Measurements from ENCODE around the gene PRODH. TPM values are rescaled to one million over a fixed set of nuclear protein-coding genes. Genes with fewer than 3 reads are reported as not detected.

The PRODH gene, protein sequence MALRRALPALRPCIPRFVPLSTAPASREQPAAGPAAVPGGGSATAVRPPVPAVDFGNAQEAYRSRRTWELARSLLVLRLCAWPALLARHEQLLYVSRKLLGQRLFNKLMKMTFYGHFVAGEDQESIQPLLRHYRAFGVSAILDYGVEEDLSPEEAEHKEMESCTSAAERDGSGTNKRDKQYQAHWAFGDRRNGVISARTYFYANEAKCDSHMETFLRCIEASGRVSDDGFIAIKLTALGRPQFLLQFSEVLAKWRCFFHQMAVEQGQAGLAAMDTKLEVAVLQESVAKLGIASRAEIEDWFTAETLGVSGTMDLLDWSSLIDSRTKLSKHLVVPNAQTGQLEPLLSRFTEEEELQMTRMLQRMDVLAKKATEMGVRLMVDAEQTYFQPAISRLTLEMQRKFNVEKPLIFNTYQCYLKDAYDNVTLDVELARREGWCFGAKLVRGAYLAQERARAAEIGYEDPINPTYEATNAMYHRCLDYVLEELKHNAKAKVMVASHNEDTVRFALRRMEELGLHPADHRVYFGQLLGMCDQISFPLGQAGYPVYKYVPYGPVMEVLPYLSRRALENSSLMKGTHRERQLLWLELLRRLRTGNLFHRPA
- total RNA-seq: under 1 TPM in 1 of 2 experiments, not detected in 1; 0.06 TPM

DNA sequence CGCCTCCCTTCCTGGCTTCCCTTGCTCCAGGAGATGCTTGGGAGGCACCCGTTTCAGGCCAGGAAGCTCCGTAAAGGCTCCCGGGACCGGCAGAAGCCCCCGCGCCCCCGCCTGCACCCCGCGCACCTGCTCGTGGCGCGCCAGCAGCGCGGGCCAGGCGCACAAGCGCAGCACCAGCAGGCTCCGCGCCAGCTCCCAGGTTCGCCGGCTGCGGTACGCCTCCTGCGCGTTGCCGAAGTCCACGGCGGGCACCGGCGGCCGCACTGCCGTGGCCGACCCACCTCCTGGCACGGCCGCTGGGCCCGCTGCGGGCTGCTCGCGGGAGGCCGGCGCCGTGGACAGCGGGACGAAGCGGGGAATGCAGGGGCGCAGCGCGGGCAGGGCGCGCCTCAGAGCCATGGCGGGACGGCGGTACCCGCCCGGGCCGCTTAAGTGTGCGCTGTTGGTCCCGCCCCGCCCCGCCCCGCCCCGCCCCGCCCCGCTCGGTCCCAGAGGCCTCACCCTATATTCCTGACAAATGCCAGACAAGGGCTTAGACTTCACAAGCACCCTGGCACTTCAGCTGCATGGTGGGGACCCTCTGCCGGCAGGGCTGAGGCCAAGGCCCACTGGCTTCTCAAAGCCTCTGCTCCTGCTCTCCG is at the start of gene PRODH:
PRODH (minus strand) TSS at position 405 of the 641 bp plus-strand sequence; CDS start at position 399, 6 bp downstream.
- Mint-ChIP-seq H3K4me1 (no peaks in the 10 kb centered on the region), H3K27me3 (no peaks in the 10 kb centered on the region), H3K27ac (no peak within 1 kb of the TSS), H3K36me3 (no peaks in the 10 kb centered on the region), H3K4me3 (no peak within 1 kb of the TSS), H3K9me3 (no peaks in the 10 kb centered on the region)
- peak; percentile 54 for ATAC-seq (ENCODE audit: low read depth)
- POLR2A ChIA-PET: interaction anchor here (0.9 kb wide), 1 partner anchor 23 kb away, joined by 3 read pairs; no protein-coding TSS in a partner anchor
- no peak for DNase-seq

GRCh38 chr22:18985780-18986179 is 49.7 kb upstream of the PRODH start:
- H3K9me3 Mint-ChIP-seq: peaks cover 4% of the 10 kb centered on the region
- H3K27me3 Mint-ChIP-seq: no peaks in the 10 kb centered on the region
- H3K4me3 Mint-ChIP-seq: no peak overlapping the region
- no peaks in the 10 kb centered on the region for H3K36me3 Mint-ChIP-seq
- POLR2A ChIA-PET: no interaction called here
- ATAC-seq (ENCODE audit: low read depth): no peak
- no peak for DNase-seq
- H3K4me1 Mint-ChIP-seq: no peaks in the 10 kb centered on the region
- H3K27ac Mint-ChIP-seq: no peak overlapping the region

- ATAC-seq (ENCODE audit: low read depth): no peak
- POLR2A ChIA-PET: no interaction called here
- Mint-ChIP-seq H3K4me3 (no peak overlapping the region), H3K36me3 (no peaks in the 10 kb centered on the region), H3K27me3 (no peaks in the 10 kb centered on the region), H3K9me3 (peaks cover 6% of the 10 kb centered on the region), H3K27ac (no peak overlapping the region), H3K4me1 (no peaks in the 10 kb centered on the region)
- no peak for DNase-seq
These were observed 48.5 kb upstream of the PRODH start for GRCh38 chr22:18984564-18984963.

- H3K4me3 Mint-ChIP-seq: no peak overlapping the region
- H3K4me1 Mint-ChIP-seq: no peaks in the 10 kb centered on the region
- peaks cover 8% of the 10 kb centered on the region for H3K9me3 Mint-ChIP-seq
- no peak overlapping the region for H3K27ac Mint-ChIP-seq
- POLR2A ChIA-PET: no interaction called here
- H3K36me3 Mint-ChIP-seq: no peaks in the 10 kb centered on the region
- DNase-seq: no peak
- no peaks in the 10 kb centered on the region for H3K27me3 Mint-ChIP-seq
- ATAC-seq (ENCODE audit: low read depth): no peak
These were observed 47.1 kb upstream of the PRODH start for GRCh38 chr22:18983120-18983651.

DNA sequence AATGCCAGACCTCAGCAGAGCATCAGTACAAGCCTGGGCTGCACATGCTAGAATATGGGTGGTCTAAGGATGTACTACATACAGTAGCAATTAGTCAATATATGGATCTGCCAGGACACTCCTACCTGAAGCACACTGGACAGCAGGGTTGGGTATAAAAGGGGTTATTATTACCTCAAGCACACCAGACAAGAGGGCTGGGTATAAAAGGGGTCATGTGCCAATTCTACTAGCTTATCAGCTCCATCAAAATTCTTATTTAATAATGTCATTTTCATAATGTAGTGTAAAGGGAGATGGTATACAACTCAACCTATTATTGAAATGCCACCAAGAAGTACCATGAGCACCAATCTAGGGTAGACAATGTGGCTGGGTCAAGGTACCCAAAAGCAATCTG is 44.7 kb upstream of the PRODH start:
- POLR2A ChIA-PET: no interaction called here
- ATAC-seq (ENCODE audit: low read depth): no peak

GRCh38 chr22:18979957-18980356 is 43.9 kb upstream of the PRODH start:
- no peak overlapping the region for H3K4me3 Mint-ChIP-seq
- H3K4me1 Mint-ChIP-seq: no peaks in the 10 kb centered on the region
- POLR2A ChIA-PET: no interaction called here
- ATAC-seq (ENCODE audit: low read depth): no peak
- H3K36me3 Mint-ChIP-seq: no peaks in the 10 kb centered on the region
- no peak overlapping the region for H3K27ac Mint-ChIP-seq
- DNase-seq: no peak
- H3K9me3 Mint-ChIP-seq: peaks cover 8% of the 10 kb centered on the region
- no peaks in the 10 kb centered on the region for H3K27me3 Mint-ChIP-seq

More for the DNA sequence above, 44.7 kb upstream of the PRODH start:
- peaks cover 8% of the 10 kb centered on the region for H3K9me3 Mint-ChIP-seq
- H3K27ac Mint-ChIP-seq: no peak overlapping the region
- no peaks in the 10 kb centered on the region for H3K27me3 Mint-ChIP-seq
- no peaks in the 10 kb centered on the region for H3K4me1 Mint-ChIP-seq
- no peaks in the 10 kb centered on the region for H3K36me3 Mint-ChIP-seq
- no peak overlapping the region for H3K4me3 Mint-ChIP-seq
- no peak for DNase-seq

DNA sequence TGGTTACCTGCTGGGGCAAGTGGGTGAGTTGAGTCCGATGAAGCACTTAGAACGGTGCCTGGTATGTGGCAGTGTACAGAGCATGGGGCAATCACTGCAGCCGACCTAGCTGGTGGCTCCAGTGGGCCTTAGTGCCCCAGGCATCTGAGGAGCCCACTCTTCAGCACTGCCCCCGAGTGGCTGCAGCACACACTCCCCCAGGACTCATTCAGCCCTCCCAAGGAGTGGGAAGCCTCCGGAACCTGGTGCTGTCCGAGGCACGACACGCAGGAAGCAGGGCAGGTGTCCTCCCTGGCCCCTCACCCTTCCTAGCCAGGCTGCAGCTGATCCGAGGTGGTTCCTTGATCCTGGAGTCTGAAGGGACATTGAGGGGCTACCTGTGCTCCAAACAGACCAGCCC is 42.4 kb upstream of the PRODH start:
- POLR2A ChIA-PET: no interaction called here
- Mint-ChIP-seq H3K4me1 (no peaks in the 10 kb centered on the region), H3K27ac (no peak overlapping the region), H3K9me3 (peaks cover 8% of the 10 kb centered on the region), H3K27me3 (no peaks in the 10 kb centered on the region), H3K36me3 (no peaks in the 10 kb centered on the region), H3K4me3 (no peak overlapping the region)
- DNase-seq (no peak), ATAC-seq (ENCODE audit: low read depth) (no peak)

DNA sequence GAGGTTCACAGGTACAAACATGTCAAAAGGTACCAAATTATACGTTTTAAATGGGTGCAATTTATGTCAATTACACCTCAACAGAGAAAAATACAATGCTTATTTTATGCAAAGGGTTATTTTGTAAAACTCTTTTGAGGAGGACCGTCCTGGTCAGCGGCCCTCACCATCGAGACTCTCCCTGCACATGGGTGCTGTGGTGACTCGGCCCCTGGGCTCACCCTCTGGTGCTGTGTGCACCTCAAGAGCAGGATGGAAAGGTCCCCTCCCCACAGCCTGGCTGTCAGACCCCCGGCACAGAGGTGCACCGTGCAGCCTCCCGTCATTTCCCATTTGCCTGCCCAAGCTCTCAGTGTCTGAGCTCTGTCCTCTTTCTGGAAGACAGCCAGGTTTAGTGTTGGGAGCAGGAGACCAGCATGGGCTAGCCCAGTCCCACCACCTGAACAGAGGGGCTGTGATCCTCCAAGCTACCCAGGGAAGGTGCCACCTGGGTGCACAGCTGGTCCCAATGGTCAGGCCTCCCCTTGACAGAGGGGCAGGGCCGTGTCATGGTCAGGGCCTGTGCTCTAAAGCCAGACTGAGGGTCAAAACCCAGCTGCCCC is 41.8 kb upstream of the PRODH start:
- Mint-ChIP-seq H3K9me3 (peaks cover 8% of the 10 kb centered on the region), H3K27ac (no peak overlapping the region), H3K4me3 (no peak overlapping the region), H3K4me1 (no peaks in the 10 kb centered on the region), H3K36me3 (no peaks in the 10 kb centered on the region), H3K27me3 (no peaks in the 10 kb centered on the region)
- ATAC-seq (ENCODE audit: low read depth) (no peak), DNase-seq (no peak)
- POLR2A ChIA-PET: no interaction called here

GRCh38 chr22:18976197-18976751 is 40.2 kb upstream of the PRODH start:
- Mint-ChIP-seq H3K4me1 (no peaks in the 10 kb centered on the region), H3K4me3 (no peak overlapping the region), H3K27ac (no peak overlapping the region), H3K27me3 (no peaks in the 10 kb centered on the region), H3K36me3 (no peaks in the 10 kb centered on the region), H3K9me3 (peaks cover 6% of the 10 kb centered on the region)
- DNase-seq (no peak), ATAC-seq (ENCODE audit: low read depth) (no peak)
- POLR2A ChIA-PET: no interaction called here

- Mint-ChIP-seq H3K36me3 (no peaks in the 10 kb centered on the region), H3K4me1 (no peaks in the 10 kb centered on the region), H3K9me3 (peaks cover 3% of the 10 kb centered on the region), H3K27ac (no peak overlapping the region), H3K27me3 (no peaks in the 10 kb centered on the region), H3K4me3 (no peak overlapping the region)
- ATAC-seq (ENCODE audit: low read depth) (no peak), DNase-seq (no peak)
- POLR2A ChIA-PET: no interaction called here
These were observed 39.5 kb upstream of the PRODH start for GRCh38 chr22:18975434-18976196.

- Mint-ChIP-seq H3K4me3 (no peak overlapping the region), H3K27me3 (peaks cover 3% of the 10 kb centered on the region), H3K36me3 (no peaks in the 10 kb centered on the region), H3K4me1 (peaks cover 1% of the 10 kb centered on the region), H3K27ac (no peak overlapping the region), H3K9me3 (peaks cover 2% of the 10 kb centered on the region)
- no peak for DNase-seq
- no peak for ATAC-seq (ENCODE audit: low read depth)
- POLR2A ChIA-PET: no interaction called here
These were observed 38.5 kb upstream of the PRODH start for GRCh38 chr22:18974477-18975180.

DNA sequence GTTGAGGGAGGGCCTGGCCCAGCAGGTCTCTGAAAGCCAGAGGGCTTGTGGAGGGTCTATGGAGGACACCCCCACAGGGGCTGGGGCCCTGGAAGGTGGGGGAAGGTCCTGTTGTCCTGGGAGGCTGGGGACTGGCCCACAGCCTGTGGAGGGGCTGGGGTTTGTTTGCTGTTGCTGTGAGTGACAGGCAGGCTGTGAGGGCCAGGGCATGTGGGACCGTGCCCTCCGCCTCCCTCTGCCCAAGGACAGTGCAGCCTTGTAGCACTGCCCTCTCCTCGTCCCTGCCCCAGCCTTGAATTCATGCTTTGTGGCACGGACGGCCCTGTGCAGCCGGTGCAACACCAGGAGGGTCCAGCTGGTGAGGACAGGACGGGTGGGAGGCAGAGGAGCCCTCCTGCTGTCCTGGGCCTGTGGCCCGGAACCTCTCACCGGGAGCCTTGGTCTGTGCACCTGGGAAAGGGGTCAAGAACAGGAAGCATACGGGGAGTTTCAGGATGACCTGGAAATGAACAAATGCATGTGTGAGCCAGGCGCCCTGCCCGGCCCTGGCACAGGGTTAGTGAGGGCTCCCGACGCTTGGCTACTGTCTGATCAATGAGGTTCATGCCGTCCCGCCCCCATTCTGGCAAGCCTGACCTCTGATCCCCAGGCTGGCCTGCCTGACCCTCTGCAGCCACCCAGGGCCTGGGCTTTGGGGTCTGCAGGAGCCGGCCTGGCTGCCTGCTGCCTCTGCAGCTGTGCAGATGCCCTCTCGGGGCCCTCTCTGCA is 37.4 kb upstream of the PRODH start:
- Mint-ChIP-seq H3K9me3 (no peaks in the 10 kb centered on the region), H3K27ac (no peak overlapping the region), H3K4me3 (no peak overlapping the region), H3K4me1 (peaks cover 1% of the 10 kb centered on the region), H3K27me3 (peaks cover 6% of the 10 kb centered on the region), H3K36me3 (no peaks in the 10 kb centered on the region)
- no peak for DNase-seq
- no peak for ATAC-seq (ENCODE audit: low read depth)
- POLR2A ChIA-PET: no interaction called here
